Measurements from ENCODE around the gene ARAP3. TPM values are rescaled to one million over a fixed set of nuclear protein-coding genes. Genes with fewer than 3 reads are reported as not detected.
A peak's percentile ranks its signal among the peaks of the same experiment; 100 is the strongest.

The ARAP3 gene
- total RNA-seq, 1 experiment from 2014 or later = 19.8 TPM

DNA sequence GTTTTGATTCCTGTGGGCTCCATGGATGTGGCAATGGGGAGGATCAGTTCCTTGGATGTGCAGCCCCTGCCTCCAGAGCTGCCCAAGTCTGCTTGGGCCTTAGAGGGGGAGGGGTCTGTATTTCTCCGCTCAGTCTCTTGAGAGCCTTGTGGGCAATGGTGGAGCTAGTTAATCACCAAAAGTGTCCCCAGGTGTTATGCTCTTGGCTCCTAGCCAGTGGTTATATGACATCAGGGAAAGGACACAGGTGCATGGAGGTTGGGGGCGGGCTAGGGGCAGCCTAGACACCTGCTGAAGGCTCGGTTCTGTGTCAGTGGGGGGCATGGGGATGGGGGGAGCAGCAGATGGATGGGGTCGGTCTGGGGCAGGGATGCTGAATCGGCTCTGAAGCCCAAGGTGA is 12.4 kb upstream of the ARAP3 start:
- ChIA-PET POLR2A (interaction anchor here (0.6 to 5.7 kb wide), 5 partner anchors 61 to 275 kb away, joined by 3 to 68 read pairs (median 3); partner anchors contain the start of genes PCDH1 and RNF14), CTCF (interaction anchor here (0.6 to 16.8 kb wide), 10 partner anchors 8 to 361 kb away, joined by 3 to 677 read pairs (median 28); partner anchors contain the start of genes ARAP3, PCDH1, PCDH12 and RNF14)
- H3K9me3 Mint-ChIP-seq (ENCODE audit: unreplicated experiment) = no peaks in the 10 kb centered on the region
- intact Hi-C loops (cut with micrococcal nuclease) = no loop called here
- no peaks in the 10 kb centered on the region for H3K36me3 Mint-ChIP-seq (ENCODE audit: insufficient read depth, unreplicated experiment)
- TF ChIP-seq, protein P1, sequence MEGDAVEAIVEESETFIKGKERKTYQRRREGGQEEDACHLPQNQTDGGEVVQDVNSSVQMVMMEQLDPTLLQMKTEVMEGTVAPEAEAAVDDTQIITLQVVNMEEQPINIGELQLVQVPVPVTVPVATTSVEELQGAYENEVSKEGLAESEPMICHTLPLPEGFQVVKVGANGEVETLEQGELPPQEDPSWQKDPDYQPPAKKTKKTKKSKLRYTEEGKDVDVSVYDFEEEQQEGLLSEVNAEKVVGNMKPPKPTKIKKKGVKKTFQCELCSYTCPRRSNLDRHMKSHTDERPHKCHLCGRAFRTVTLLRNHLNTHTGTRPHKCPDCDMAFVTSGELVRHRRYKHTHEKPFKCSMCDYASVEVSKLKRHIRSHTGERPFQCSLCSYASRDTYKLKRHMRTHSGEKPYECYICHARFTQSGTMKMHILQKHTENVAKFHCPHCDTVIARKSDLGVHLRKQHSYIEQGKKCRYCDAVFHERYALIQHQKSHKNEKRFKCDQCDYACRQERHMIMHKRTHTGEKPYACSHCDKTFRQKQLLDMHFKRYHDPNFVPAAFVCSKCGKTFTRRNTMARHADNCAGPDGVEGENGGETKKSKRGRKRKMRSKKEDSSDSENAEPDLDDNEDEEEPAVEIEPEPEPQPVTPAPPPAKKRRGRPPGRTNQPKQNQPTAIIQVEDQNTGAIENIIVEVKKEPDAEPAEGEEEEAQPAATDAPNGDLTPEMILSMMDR (IDR thresholded peaks at IDR 0.05; ENCODE audit: unreplicated experiment) = no peak
- H3K4me3 Mint-ChIP-seq (ENCODE audit: unreplicated experiment) = no peak overlapping the region
- peaks cover 26% of the 10 kb centered on the region for H3K27me3 Mint-ChIP-seq (ENCODE audit: insufficient read depth, unreplicated experiment)
- peaks cover 8% of the 10 kb centered on the region for H3K4me1 Mint-ChIP-seq (ENCODE audit: insufficient read depth, unreplicated experiment)
- no TSS peak for BruUV-seq (replicated peaks)
- H3K27ac Mint-ChIP-seq (ENCODE audit: low read depth, unreplicated experiment) = no peak overlapping the region
- no peak for DNase-seq (ENCODE audit: unreplicated experiment)

DNA sequence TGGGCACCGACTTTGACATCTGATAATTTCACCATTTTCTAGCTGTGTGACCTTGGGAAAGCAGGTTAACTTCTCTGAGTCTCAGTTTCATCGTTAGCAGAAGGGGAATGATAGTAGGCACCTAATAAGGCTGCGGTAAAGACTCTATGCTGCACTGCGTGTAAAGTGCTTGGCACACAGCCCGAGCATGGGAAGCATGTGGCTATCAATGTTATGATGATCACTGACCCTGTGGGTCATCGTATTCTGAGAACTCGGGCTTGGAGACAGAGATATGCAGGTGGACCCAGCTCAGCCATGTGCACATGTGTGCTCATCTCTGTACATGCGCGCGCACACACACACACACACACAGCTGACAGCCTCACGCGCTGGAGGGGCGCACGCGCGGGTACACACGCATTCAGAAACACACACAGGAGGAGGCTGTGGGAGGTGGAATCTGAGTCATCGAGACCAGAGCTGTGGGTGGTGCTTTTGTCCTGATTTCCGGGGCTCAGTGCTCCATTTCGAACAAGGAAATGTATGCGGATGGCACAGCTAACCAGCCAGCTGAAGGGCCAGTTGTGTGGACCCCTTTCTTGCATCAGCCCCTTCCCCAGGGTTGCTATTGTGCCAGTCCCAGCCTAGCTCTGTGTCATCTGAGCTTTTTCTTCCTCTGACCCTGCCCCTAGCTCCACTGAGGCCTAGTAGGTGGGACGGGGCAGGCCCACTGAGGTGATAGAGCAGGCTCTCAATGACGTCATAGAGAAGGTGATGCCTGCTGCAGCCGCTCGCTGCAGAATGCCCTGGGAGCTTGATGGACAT is 11.1 kb upstream of the ARAP3 start:
- no peaks in the 10 kb centered on the region for H3K9me3 Mint-ChIP-seq (ENCODE audit: unreplicated experiment)
- CTCF ChIA-PET = interaction anchor here (0.5 to 16.8 kb wide), 33 partner anchors 9 to 1216 kb away, joined by 3 to 677 read pairs (median 4); partner anchors contain the start of genes ARAP3, HDAC3, PCDH1 and PCDH12
- intact Hi-C loops (cut with micrococcal nuclease) = loop anchor here (1.0 to 2.0 kb wide), 6 partner anchors 28 to 452 kb away; partner anchors contain the start of gene RNF14
- POLR2A ChIA-PET = interaction anchor here (0.7 to 5.7 kb wide), 7 partner anchors 16 to 276 kb away, joined by 3 to 68 read pairs (median 4); partner anchors contain the start of genes PCDH1 and RNF14
- no TSS peak for BruUV-seq (replicated peaks)
- peak overlapping the region; percentile 62 for H3K4me3 Mint-ChIP-seq (ENCODE audit: unreplicated experiment)
- no peak overlapping the region for H3K27ac Mint-ChIP-seq (ENCODE audit: low read depth, unreplicated experiment)
- peak; percentile 50 for DNase-seq (ENCODE audit: unreplicated experiment)
- H3K4me1 Mint-ChIP-seq (ENCODE audit: insufficient read depth, unreplicated experiment) = peaks cover 8% of the 10 kb centered on the region
- TF ChIP-seq, protein P1 (IDR thresholded peaks at IDR 0.05; ENCODE audit: unreplicated experiment) = no peak
- peaks cover 35% of the 10 kb centered on the region for H3K27me3 Mint-ChIP-seq (ENCODE audit: insufficient read depth, unreplicated experiment)
- no peaks in the 10 kb centered on the region for H3K36me3 Mint-ChIP-seq (ENCODE audit: insufficient read depth, unreplicated experiment)

DNA sequence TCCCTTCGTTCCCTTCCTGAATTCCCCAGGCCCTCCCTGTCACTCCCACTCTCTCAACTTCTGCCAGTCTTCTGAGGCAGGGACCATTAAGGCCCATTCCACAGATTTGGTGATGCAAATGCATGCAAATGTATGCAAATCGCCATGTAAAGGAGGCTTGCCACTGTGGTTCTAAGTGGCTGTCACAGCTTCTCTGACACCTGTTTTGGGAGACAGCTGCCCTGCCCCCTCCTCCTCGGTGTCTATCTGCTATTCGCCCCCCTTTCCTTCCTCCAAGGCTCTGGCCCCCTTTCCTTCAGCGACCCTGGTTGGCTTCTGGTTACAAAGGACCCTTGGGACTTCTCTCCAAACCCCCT is 10.5 kb upstream of the ARAP3 start:
- Mint-ChIP-seq H3K4me1 (ENCODE audit: insufficient read depth, unreplicated experiment) (peaks cover 8% of the 10 kb centered on the region), H3K4me3 (ENCODE audit: unreplicated experiment) (peak overlapping the region; percentile 62), H3K27ac (ENCODE audit: low read depth, unreplicated experiment) (peak overlapping the region; percentile 43), H3K27me3 (ENCODE audit: insufficient read depth, unreplicated experiment) (peaks cover 35% of the 10 kb centered on the region), H3K9me3 (ENCODE audit: unreplicated experiment) (no peaks in the 10 kb centered on the region), H3K36me3 (ENCODE audit: insufficient read depth, unreplicated experiment) (no peaks in the 10 kb centered on the region)
- ChIA-PET POLR2A (interaction anchor here (0.9 to 5.7 kb wide), 10 partner anchors 8 to 277 kb away, joined by 3 to 68 read pairs (median 6); partner anchors contain the start of genes ARAP3, PCDH1 and RNF14), CTCF (interaction anchor here (0.5 to 16.8 kb wide), 44 partner anchors 10 to 1216 kb away, joined by 3 to 677 read pairs (median 4); partner anchors contain the start of genes ARAP3, HDAC3, PCDH1 and PCDH12)
- intact Hi-C loops (cut with micrococcal nuclease) = loop anchor here (1.0 to 2.0 kb wide), 6 partner anchors 27 to 452 kb away; partner anchors contain the start of gene RNF14
- TF ChIP-seq, protein P1 (IDR thresholded peaks at IDR 0.05; ENCODE audit: unreplicated experiment) = no peak
- BruUV-seq (replicated peaks) = no TSS peak
- no peak for DNase-seq (ENCODE audit: unreplicated experiment)

Measured in MCF 10A (cell line).